ENCODE results near the gene CACNB2. TPM values are rescaled to one million over a fixed set of nuclear protein-coding genes. Genes with fewer than 3 reads are reported as not detected.

CACNB2 gene
- total RNA-seq, 1 donor from 2014 or later: 0.43 TPM

- no peak for TF ChIP-seq CTCF (IDR thresholded peaks at IDR 0.05)
- no peak for DNase-seq (ENCODE audit: extremely low spot score, unreplicated experiment)
- Mint-ChIP-seq H3K9me3 (ENCODE audit: unreplicated experiment) (no peaks in the 10 kb centered on the region), H3K36me3 (ENCODE audit: unreplicated experiment) (no peaks in the 10 kb centered on the region), H3K4me1 (ENCODE audit: unreplicated experiment) (no peaks in the 10 kb centered on the region), H3K27me3 (ENCODE audit: unreplicated experiment) (peaks cover 8% of the 10 kb centered on the region), H3K4me3 (ENCODE audit: unreplicated experiment) (no peak overlapping the region), H3K27ac (ENCODE audit: unreplicated experiment) (no peak overlapping the region)
These were observed 57.5 kb downstream of the CACNB2 start for GRCh38 chr10:18197706-18198105.

- H3K36me3 Mint-ChIP-seq (ENCODE audit: unreplicated experiment): no peaks in the 10 kb centered on the region
- no peak overlapping the region for H3K4me3 Mint-ChIP-seq (ENCODE audit: unreplicated experiment)
- H3K27me3 Mint-ChIP-seq (ENCODE audit: unreplicated experiment): peaks cover 21% of the 10 kb centered on the region
- DNase-seq (ENCODE audit: extremely low spot score, unreplicated experiment): no peak
- no peak overlapping the region for H3K27ac Mint-ChIP-seq (ENCODE audit: unreplicated experiment)
- TF ChIP-seq CTCF (IDR thresholded peaks at IDR 0.05): no peak
- no peaks in the 10 kb centered on the region for H3K9me3 Mint-ChIP-seq (ENCODE audit: unreplicated experiment)
- peaks cover 2% of the 10 kb centered on the region for H3K4me1 Mint-ChIP-seq (ENCODE audit: unreplicated experiment)
These were observed 61.7 kb downstream of the CACNB2 start for GRCh38 chr10:18201877-18202276.

DNA sequence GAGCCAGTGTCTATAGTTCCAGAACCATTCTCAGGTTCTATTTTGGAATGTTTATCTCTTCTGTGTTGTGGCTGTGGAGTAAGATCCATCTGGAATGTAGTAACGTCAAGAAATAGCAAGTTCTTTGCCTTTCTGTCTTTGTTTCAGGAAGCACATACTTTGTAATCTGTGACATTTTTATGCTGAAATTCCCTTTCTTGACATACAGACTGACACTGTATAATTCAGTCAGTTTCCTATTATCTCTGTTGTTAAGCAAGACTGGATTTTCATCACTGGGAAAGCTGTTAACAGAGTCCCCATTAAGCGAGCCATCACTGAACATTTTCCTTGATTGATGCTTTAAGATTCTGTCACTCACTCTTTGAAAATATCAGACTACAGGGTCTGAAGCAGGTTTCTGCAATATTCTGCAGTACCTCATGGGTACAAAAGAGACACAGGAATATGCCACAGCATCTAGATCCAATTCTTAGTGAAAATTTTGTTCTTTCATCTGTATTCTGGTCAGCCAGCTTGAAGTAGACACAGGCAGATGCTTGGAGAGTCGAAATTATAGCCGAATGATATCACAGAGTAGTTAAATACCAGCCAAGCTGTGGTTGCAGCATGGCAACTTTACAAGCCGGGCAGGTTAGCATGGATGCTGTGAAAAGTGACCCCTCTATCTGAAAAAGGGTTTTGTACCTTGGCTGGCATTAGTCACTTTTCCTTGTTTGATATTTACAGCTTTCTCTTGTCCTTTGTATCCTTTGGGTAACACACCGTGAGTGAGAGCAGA lies 62.6 kb downstream of the CACNB2 start:
- H3K9me3 Mint-ChIP-seq (ENCODE audit: unreplicated experiment): no peaks in the 10 kb centered on the region

DNA sequence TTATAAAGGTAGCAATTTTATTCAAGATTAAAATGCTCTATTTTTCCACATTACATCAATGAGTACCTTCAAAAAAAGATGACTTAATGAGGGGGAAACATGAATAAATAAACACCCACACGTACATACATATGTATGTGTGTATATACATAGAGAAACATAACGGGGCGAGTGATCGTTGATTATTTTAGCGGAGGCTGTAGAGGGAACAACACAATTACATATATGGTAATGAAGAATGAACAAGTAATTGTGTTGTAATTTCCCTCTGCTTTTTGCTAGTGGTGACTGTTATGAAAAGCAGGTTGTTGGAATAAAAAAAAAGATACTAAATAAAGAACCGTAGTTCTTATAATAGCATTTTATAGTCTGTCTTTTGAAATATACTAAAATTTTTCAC lies 63.2 kb downstream of the CACNB2 start:
- no peak for TF ChIP-seq CTCF (IDR thresholded peaks at IDR 0.05)
- Mint-ChIP-seq H3K27me3 (ENCODE audit: unreplicated experiment) (peaks cover 19% of the 10 kb centered on the region), H3K4me1 (ENCODE audit: unreplicated experiment) (peaks cover 2% of the 10 kb centered on the region), H3K36me3 (ENCODE audit: unreplicated experiment) (no peaks in the 10 kb centered on the region), H3K9me3 (ENCODE audit: unreplicated experiment) (no peaks in the 10 kb centered on the region), H3K4me3 (ENCODE audit: unreplicated experiment) (no peak overlapping the region), H3K27ac (ENCODE audit: unreplicated experiment) (no peak overlapping the region)
- DNase-seq (ENCODE audit: extremely low spot score, unreplicated experiment): no peak

More for the DNA sequence above, 62.6 kb downstream of the CACNB2 start:
- Mint-ChIP-seq H3K4me1 (ENCODE audit: unreplicated experiment) (peaks cover 2% of the 10 kb centered on the region), H3K27me3 (ENCODE audit: unreplicated experiment) (peaks cover 19% of the 10 kb centered on the region), H3K36me3 (ENCODE audit: unreplicated experiment) (no peaks in the 10 kb centered on the region), H3K27ac (ENCODE audit: unreplicated experiment) (no peak overlapping the region), H3K4me3 (ENCODE audit: unreplicated experiment) (no peak overlapping the region)
- no peak for DNase-seq (ENCODE audit: extremely low spot score, unreplicated experiment)
- no peak for TF ChIP-seq CTCF (IDR thresholded peaks at IDR 0.05)

GRCh38 chr10:18204039-18204835 lies 64.0 kb downstream of the CACNB2 start:
- Mint-ChIP-seq H3K27ac (ENCODE audit: unreplicated experiment) (no peak overlapping the region), H3K9me3 (ENCODE audit: unreplicated experiment) (no peaks in the 10 kb centered on the region), H3K4me1 (ENCODE audit: unreplicated experiment) (peaks cover 2% of the 10 kb centered on the region), H3K4me3 (ENCODE audit: unreplicated experiment) (no peak overlapping the region), H3K36me3 (ENCODE audit: unreplicated experiment) (no peaks in the 10 kb centered on the region), H3K27me3 (ENCODE audit: unreplicated experiment) (peaks cover 23% of the 10 kb centered on the region)
- no peak for DNase-seq (ENCODE audit: extremely low spot score, unreplicated experiment)
- no peak for TF ChIP-seq CTCF (IDR thresholded peaks at IDR 0.05)
